DMS53 (cell line): Measurements from ENCODE around the gene MAFG.

Experiments used
- DNase-seq: peaks from one replicate; lab custom pipeline; 2025; lab: John Stamatoyannopoulos, UW

The MAFG gene

DNA sequence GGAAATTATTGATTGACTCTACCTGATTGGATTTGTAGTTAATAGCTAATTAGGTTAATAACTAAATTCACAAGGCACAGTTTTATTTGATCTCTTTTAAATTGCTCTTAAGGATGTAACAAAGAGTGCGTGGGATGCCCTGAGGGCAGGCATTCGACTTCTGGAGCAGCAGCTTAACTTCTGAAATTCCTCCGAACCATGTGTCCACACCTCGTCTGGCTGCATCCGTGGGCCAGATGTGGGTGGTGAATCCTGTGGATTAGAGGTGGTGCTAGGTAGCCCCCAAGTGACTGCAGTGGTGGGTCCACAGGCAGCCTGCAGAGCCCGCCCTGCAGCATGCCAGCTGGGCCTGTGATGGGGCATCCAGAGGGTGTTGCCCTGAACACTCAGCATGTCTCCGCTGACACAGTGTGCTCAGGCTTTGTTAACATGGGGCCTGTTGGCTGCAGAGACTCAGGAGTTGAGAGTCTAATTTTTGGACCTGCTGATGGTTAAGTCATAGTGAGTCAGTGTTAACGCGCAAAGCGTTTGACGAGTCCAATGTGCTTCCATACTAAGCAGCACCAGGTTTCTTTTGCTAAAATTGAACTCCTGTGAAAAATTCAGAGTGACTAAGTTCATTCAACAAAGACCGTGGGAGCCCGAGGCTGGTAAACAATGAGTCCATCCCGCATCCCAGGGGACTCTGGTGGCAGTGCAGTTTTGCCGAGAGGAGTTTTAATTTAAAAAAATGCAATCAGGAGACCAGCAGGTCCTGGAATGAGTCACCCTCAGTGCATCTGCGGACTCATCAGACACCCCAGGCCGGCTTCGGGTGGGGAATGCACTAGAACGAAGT, 29.3 kb downstream of the MAFG start:
- no peak for DNase-seq

DNA sequence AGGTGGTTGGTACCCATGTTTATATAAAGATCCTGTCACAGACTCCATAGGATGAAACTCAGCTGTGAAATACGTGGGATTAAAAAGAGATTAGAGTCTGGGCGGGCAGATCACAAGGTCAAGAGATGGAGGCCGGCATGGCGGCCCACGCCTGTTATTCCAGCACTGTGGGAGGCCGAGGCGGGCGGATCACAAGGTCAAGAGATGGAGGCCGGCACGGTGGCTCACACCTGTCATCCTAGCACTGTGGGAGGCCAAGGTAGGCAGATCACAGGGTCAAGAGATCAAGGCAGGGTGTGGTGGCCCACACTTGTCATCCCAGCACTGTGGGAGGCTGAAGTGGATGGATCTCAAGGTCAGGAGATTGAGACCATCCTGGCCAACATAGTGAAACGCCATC, 32.1 kb downstream of the MAFG start:
- no peak for DNase-seq

DNA sequence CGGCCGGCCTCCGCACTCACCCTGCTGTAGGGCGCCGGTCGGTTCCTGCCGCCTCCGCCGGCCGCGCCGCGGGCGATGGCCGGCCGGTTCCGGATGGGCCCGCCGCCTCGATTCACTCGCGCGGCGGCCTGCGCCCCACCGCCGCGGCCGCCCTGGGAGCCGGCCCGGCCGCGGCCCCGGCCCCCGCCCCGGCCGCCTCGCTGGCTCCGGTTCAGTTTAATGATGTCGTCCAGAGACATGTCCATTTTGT, 36.3 kb downstream of the MAFG start:
- no peak for DNase-seq

DNA sequence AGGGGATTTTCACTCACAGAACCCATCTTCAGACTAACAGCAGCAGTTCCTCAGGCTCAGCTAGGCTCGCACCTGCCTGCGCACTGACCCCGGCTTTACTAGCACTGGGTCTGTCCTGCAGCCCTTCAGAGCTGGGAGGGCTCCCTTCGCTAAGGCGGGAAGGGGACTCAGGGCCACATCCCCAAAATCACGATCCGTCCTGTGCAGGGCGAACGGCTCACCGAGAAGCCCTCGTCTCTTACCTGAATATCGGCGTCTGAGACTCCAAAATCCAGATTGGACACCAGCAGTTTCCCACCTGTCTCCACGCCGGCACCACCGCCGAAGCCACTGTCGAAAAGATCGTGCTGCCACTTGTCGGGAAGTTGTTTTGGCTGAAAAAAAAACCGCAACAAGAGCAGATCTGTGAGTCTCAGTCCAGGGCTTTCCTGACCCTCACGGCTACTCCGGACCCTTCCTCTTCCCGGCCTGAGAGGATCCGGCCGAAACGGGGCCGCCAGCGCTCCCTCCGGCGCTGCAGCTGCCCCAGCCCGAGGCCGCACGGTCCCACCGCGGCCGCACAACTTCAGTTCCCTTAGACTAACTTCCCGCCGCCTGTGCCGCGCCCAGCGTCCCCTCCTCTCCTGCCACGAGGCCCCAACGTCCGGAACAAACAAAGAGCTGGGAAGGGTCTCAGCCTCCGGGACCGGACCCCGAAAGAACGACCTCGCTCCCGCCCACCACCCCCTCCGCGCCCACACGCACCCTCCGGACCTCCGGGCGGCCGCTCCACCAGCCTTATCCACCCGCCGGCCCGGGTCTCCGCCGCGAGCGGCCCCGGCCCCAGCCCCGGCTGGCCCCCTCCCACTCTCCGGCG, 36.9 kb downstream of the MAFG start:
- peak; percentile 55 for DNase-seq

DNA sequence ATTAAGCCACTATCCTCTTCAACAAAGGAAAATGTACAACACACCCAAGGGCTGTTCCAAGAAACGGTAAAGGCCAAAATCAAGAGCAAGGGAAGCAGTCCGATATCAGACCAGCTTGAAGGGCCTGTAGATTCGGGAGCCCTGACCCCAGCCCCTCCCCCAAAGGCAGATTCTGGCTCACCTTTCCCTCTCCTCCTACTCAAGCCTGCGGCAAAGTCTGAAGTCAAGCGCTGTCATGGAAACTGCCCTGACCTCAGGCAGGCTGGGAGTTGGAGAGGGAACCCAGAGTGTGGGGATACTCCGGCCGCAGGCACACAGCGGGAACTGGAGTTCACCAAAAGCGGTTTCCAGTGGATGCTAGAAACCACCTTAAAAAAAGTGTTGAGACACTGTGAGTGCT, 37.9 kb downstream of the MAFG start:
- no peak for DNase-seq

DNA sequence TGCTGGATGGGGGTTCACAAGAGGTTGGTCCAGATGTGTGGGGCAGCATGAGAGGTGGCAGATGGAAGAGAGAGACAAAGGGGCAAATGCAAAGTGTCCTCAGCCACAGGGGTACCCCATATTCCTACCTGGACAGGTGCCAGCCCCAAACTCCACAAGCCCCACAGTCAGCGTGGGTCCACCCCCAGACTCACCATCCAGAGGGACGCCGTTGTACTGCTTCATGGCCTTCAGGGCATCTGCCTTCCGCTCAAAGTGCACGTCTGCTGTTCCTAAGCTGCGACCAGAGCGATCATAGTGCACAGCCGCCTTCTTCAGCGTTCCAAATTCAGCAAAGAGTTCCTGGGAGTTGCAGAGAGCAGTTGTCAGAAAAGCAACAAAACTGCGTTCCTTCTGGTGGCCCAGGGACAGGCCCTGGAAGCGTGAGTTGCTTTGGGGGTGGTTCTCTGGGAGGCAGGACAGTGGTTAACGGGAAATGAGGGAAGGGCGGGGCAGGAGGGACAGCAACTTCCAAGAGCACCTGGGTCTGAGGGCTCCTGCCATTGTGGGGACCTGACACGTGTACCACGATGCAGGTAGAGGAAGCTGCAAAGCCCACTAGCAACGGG, 38.4 kb downstream of the MAFG start:
- no peak for DNase-seq

DNA sequence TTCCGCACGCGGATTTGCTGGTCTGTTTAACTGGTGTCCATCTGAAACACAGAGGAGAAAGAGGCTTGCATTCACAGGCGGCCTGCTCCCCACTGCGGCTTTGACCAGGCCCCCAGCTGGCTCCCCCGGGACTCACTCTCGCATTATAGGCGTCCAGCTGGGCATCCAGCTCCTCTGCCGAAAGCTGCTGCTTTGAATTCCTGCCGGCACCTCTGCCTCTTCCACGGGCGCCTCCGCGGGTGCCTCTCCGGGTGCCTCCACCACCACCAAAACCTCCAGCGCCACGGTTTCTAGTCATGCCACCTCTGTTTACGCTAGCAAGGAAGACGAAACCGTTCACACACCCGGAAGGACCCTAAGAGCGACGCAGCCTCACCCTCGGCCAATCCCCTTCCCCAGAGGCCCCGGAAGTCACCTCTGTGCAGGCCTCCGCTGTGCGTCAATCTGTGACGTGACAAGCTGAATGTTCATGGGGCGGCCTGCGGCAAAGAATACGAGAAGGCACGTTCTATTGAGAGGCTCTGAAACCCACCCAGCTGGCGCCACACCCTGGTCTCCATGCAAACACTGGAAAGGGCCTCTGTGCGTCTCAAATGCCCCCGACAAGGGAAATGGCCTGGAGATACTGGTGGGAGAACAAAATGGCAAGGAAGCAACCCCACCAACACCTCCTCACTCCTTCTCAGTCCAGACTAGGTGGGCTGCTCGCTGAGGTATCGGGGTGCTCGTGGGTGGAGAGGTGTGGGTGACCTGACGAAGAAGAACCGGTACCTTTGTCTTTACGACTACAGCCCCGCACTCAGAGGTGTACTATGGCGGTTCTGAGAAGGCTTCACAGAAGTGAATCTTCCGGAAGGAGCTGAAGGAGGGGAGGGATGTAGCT, 39.2 kb downstream of the MAFG start:
- no peak for DNase-seq

DNA sequence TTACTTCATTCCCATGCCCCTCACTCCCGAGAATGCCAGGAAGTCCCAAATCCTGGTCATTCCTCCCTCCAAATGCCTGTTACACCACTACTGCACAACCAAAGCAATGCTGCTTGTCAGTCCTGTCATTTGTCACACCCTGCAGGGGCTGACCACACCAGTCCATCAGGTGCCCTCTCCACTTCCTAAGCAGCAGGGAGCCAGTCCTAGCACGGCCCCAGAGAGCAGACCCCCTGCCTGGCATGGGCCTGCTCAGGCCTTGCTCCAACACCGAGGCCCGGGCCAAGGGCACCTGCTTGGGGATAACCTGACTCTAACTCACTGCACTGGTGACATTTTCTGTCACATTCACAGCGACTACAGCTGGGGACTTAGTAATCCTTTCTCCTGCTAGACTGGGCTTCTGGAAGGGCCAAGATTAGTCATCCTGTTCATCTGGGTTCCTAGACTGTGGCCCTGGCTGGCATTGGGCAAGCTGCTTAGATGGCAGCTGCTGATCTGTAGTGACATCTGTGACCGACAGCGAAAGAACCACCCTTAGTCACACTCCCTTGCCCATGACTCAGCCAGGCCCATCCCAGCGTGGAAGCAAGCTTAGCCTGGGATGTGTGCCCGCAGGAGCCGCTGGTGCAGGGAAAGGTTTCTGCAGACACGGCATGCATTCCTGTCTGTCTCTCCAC, 41.5 kb downstream of the MAFG start:
- DNase-seq: peak; percentile 62

DNA sequence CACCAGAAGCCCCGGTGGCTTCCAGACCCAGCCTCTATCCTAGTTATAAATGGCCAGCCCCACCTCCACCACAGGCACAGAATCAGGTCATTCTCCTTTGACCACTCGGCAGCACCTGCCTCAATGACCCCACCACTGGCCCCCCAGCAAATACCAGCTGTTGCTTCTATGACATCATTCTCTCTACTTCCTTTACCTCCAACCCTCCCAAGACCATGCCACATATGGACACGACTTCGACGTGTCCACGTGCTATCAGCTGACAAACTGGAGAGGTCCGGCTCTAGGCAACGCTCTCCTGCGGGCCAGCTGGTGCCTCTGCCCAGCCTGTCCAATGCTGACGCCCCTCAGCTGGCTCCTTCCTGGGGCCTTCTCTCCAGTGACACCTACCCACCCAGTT, 42.1 kb downstream of the MAFG start:
- DNase-seq: no peak

DNA sequence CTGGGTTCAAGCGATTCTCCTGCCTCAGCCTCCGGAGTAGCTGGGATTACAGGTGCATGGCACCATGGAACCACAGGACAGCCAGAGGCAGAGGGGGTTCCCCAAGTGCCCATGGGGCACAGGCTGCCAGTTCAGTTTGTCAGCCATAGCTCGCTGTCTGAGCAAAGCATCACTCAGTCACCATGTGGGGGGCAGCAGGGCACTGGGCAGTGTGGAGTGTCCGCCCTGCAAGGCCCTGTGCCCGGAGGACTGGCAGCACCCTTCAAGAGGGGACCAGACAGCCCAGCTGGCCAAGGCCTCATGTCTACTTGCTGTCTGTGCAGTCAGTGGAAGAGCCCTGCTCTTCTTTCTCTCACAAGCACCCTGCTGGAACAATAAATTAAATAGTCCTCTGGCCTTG, 42.6 kb downstream of the MAFG start:
- DNase-seq: no peak

DNA sequence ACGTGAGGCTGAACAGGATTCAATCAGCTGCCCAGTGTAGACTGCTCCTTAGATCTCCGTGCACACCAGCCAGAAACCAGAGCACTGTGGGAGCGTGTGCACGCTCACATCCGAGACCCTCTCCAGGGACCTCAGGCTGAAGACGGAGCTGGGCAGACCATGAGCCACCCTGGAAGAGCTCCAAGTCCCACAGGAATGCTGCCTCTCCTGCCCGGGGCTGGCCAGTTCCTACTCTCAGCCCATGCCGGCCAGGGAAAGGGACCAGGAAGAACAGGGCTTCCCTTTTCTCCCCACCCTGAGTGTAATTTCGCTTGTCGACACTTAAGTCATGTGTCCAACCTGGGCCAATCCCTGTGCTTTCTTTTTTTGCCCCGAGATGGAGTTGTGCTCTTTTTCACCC, 43.0 kb downstream of the MAFG start:
- DNase-seq: no peak

DNA sequence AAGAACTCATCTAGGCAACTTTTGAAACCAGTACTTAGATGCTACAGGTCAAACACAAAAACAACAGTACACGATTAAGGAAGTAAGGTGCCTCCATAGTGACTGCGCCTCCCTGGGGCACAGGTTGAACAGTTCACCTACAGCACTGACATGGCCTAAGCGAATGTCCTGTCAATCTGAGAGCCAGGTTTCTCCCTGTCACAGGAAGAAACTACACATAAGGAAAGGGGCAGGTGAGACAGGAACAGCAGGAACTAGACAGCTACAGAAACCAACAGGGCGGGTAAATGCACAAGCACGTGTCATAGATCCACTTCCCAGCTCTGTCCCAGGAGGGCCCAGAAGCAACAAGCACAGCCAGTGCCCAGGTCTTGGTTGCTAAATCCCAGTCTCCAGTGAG, 48.4 kb downstream of the MAFG start:
- DNase-seq: no peak

DNA sequence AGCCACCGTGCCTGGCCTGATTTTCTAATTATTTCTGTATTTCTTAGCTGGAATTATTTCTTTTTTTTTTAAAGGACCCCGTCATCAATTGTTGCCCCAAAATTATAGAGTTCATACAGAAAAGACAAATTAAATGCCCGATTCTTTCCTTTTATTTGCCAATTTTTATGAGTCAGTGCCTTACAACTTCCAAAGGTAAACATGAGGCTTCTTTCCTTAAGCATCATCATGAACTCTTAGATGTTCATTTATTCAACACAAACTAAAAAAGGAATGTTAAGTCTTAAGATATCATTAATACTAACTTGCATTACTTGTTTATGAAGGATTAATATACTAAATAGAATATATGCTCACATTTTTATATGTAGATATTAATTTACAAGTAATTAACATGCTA, 49.2 kb downstream of the MAFG start:
- no peak for DNase-seq

DNA sequence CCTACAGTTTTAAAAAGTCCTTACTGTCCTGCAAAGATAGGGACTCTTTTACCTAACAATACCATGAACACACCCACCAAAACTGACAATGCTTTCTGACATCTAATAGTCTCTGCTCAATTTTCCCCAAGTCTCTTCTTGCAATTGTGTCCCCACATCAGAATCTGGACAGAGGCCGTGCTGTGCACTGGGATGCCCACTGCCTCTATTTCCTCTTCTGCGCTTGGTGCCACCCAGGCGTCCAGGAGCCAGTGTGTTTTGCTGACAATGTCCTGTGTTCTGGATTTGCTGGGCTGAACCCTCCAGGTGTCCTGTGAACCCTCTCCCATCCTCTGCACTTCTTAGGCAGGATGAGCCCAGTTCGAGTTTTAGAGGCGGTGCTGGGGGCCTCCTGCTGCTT, 50.0 kb downstream of the MAFG start:
- no peak for DNase-seq

DNA sequence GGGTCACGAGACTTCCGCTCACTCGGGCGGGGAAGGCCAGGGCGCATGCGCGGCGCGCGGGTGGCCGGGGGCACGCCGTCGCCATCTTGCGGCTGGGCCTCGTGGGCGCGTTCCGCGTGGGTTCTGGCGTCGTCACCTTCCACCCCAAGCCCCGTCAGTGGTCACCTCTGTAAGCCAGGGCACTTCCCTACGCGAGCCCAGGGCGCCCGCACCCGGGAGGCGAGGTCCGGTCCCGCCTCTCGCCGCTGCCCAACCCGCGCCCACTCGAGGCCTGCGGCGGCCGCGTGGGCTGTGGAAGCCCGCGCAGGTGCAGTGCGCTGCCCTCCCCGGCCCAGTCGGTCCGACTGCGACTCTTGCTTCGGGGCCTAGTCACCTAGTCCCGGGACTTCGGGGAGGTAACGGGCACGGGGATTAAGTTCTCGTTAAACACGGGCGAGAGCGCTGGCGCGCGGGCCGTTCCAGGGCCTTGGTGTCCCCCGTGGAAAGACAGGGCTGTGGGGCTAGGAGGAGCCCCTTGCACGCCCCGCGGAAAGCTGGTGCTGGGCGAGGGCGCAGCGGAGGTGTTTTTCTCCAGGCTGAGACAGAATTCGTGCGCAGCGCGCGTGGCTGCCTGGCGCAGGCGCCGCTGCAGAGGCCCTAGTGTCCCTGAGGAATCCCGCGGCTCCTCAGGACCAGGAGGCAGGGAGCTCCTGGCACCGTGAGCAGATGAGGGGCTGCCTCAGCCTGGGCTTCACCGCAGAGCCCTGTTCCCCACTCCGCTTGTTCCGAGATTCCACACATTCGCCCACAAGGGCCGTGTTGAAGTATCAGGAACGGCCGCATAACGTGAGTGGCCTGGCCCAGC, 55.9 kb downstream of the MAFG start:
- peak; percentile 78 for DNase-seq

DNA sequence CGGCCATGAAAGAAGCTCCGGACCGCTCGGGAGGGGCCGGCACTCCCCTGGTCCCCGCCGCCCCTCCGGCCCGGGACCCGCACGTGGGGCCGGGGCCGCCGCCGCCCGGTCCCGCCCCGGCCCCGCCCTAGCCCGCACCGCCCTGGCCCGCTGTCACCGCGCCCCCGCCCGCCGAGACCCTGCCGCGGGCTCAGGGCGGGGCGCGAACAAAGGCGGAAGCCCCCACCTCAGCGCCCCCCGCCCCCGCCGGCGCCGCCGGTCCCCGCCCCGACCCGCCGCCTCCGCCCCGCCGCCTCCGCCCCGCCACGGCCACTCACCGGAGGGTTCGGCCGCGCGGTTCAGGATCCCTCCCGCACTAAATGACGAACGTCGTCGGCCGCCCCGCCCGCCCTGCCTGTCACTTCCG, 56.6 kb downstream of the MAFG start, which contains the start of gene ARHGDIA:
Gene ARHGDIA, minus strand, starts transcription at position 357 of the 406 bp plus-strand sequence. CDS start 1,407 bp downstream, outside the sequence.
- DNase-seq: peak; percentile 96

DNA sequence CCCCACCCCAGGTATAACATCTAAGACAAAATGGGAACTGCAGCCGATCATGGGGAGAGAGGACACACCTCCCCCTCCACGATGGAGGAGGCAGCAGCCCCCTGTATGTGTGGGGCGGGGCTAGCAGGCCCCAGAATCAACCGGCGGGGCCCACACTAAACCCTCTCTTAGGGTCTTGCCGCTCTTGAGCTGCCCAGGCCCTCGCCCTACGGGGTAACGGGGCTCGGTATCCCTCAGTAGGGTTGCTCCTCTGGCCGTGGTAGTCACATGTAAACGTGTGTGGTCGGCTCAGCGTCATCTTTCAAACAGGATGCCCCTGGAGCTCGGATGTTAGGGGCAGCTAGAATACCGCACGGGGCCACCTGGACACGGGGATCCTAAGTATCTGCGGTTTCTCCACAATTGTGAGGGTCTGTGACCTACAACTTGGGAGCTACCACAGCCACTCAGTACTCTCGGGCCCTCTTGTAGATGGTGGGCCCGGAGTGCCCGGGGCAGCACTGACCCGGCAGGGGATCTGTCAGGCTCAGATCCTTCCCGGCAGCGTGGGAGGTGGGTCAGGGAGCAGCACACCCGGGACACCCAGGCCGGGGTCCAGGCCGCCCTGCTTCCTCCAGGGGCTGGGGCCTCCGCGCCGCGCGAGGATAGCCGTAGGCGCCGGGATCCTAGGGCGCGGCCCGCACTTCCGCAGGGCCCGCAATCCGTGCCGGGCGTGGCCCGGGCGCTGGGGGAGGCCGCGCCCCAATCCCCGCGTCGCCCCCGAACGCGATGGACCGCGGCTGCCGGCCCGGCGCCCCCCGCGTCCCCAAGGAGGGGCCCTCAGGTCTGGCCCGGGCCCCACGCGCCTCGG, 57.2 kb downstream of the MAFG start:
- peak; percentile 71 for DNase-seq

DNA sequence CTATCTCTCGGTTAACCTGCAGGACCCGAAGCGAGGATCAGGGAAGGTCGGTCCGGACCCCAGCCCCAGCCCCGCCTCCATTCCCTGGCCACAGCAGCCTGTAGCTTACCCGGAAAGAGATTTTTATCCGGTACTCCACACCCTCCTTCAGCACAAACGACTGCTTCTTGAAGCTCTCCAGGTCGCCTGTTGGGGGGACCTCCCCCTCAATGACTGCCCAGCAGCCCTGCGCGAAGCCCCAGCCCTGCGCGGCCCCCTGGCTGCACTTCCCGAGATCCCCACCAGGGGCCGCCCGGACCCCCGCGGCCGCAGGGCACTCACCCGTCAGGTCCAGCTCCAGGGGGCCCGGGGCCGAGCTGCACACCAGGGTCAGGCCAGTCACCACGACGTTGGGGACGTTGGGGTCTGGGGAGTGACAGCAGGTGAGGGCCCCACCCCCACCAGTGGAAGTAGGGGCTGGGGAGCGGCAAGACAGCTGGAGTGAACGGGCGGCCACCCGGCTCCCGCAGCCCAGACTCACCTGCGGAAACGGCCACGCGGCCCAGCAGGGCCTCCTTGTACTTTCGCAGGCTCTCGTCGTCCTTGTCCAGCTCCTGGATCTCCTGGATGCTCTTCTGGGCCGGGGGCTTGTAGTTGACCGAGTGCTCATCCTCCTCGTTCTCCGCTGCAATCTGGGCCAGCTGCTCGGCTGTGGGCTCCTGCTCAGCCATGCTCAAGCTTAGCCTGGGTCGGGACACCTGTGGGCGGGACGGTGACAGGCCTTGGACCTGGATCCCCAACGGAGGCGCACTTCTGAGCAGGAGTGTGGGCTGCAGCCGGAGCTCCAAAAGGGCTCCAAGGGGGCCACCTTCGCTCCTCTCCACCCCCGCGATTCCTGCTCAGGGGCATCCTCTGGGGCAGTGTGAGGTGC, 58.1 kb downstream of the MAFG start:
- DNase-seq: peak; percentile 58
